GM12878 (cell line): Measurements from ENCODE around the gene NFYC. TPM values are rescaled to one million over a fixed set of nuclear protein-coding genes. Genes with fewer than 3 reads are reported as not detected.

Experiments
- ATAC-seq: fragments of 200-7000 bp; cut with Tn5 transposase; 3 replicates; pipeline ENCODE4 v1.9.1; 2020; ENCODE audit warnings: mild to moderate bottlenecking, moderate library complexity
- BruUV-seq: library from RNA; stranded (reverse); fragments of 400-500 nt; replicated peaks from 2 replicates; lab custom pipeline; 2021; lab: Mats Ljungman, UMichigan
- CTCF ChIA-PET: fragments of 300-600 bp; sonication (Branson Sonifier 250); formaldehyde crosslinking; extraction: SDS; loops from one replicate; lab custom pipeline; 2021; ENCODE audit warnings: inconsistent platforms; lab: Yijun Ruan, JAX
- POLR2A ChIA-PET: fragments of 350-600 bp; formaldehyde crosslinking; extraction: SDS; loops from one replicate; lab custom pipeline; 2021; ENCODE audit warnings: inconsistent platforms; lab: Charles Lee
- RAD21 ChIA-PET: fragments of 300-600 bp; sonication (Branson Sonifier 250); formaldehyde crosslinking; loops from one replicate; lab custom pipeline; 2023; ENCODE audit warnings: antibody characterized with exemption; ENCODE audit not compliant: unreplicated experiment; lab: Charles Lee
- SMC1A ChIA-PET: fragments of 300-600 bp; sonication (Branson Sonifier 250); formaldehyde crosslinking; loops from one replicate; lab custom pipeline; 2023; ENCODE audit not compliant: unreplicated experiment, uncharacterized antibody; lab: Charles Lee
- DNase-seq: peaks from one replicate; pipeline ENCODE4 v3.0.0-alpha.2; 2011; ENCODE audit warnings: low read depth, low spot score
- FAIRE-seq: peaks from 3 replicates; lab custom pipeline; 2011; peaks lifted over from hg19 to GRCh38; lab: Jason Lieb, UNC
- H2AFZ ChIP-seq: 2 replicates; pipeline ENCODE4 v1.6.0; 2011; ENCODE audit warnings: low read depth, low read length, control low read depth; ENCODE audit not compliant: control insufficient read depth
- H3K27ac ChIP-seq: 2 replicates; pipeline ENCODE4 v1.5.1; 2011; ENCODE audit warnings: control low read depth; ENCODE audit not compliant: control insufficient read depth, insufficient read depth
- H3K27me3 ChIP-seq, 2 experiments: replicated peaks in 1 of 2; 2 replicates each; pipeline versions ENCODE4 v1.6.0 to v1.6.1; 2011; ENCODE audit warnings: low read length in 1 of 2; ENCODE audit not compliant: control insufficient read depth in 2 of 2, insufficient read depth in 2 of 2
- H3K36me3 ChIP-seq, 2 experiments: 2 replicates each; pipeline ENCODE4 v1.5.1; 2011; ENCODE audit warnings: low read length in 1 of 2; ENCODE audit not compliant: control insufficient read depth in 2 of 2, insufficient read depth in 2 of 2
- H3K4me1 ChIP-seq: 2 replicates; pipeline ENCODE4 v1.6.1; 2011; ENCODE audit warnings: mild to moderate bottlenecking, low read length, moderate library complexity, mixed read lengths; ENCODE audit not compliant: control insufficient read depth, insufficient read depth
- H3K4me2 ChIP-seq: 2 replicates; pipeline ENCODE4 v1.6.0; 2011; ENCODE audit warnings: control low read depth; ENCODE audit not compliant: control insufficient read depth, insufficient read depth
- H3K4me3 ChIP-seq: fragments of 200-600 bp; sonication (generic); 2 replicates; pipeline ENCODE4 v1.5.1; 2016
- H3K79me2 ChIP-seq: 2 replicates; pipeline ENCODE4 v1.6.0; 2011; ENCODE audit warnings: low read length; ENCODE audit not compliant: control insufficient read depth, insufficient read depth
- H3K9ac ChIP-seq: 2 replicates; pipeline ENCODE4 v1.8.0; 2011; ENCODE audit warnings: low read length, control low read depth, mixed read lengths; ENCODE audit not compliant: control insufficient read depth, insufficient read depth
- H3K9me3 ChIP-seq: replicated peaks from 3 replicates; pipeline ENCODE4 v1.5.1; 2011; ENCODE audit warnings: mild to moderate bottlenecking, low read length; ENCODE audit not compliant: control insufficient read depth, insufficient read depth
- H4K20me1 ChIP-seq: 2 replicates; pipeline ENCODE4 v1.6.0; 2011; ENCODE audit not compliant: control insufficient read depth, insufficient read depth
- CHD2 ChIP-seq: IDR thresholded peaks from 2 replicates; pipeline ENCODE4 v1.6.1; 2011; ENCODE audit warnings: low read depth, low read length, improper control_type of control experiment, borderline replicate concordance
- ESRRA ChIP-seq: IDR thresholded peaks from 2 replicates; pipeline ENCODE4 v1.6.1; 2012; ENCODE audit warnings: mild to moderate bottlenecking, low read length, improper control_type of control experiment
- EZH2 ChIP-seq: IDR thresholded peaks from 2 replicates; pipeline ENCODE4 v1.6.1; 2012; ENCODE audit warnings: low read depth, mild to moderate bottlenecking, control low read depth, inconsistent platforms, low read length, borderline replicate concordance; ENCODE audit not compliant: control insufficient read depth
- MTA2 ChIP-seq: fragments of 450-650 bp; IDR thresholded peaks from 2 replicates; pipeline ENCODE4 v1.6.1; 2016; ENCODE audit warnings: low read depth, mild to moderate bottlenecking, moderate library complexity
- NKRF ChIP-seq: fragments of 450-650 bp; conservative IDR thresholded peaks from 2 replicates; pipeline ENCODE4 v1.6.1; 2017; ENCODE audit warnings: mild to moderate bottlenecking, moderate library complexity
- SP1 ChIP-seq: IDR thresholded peaks from one replicate; pipeline ENCODE4 v1.6.1; 2011; ENCODE audit warnings: low read depth, low read length
- ZBED1 ChIP-seq: IDR thresholded peaks from 2 replicates; pipeline ENCODE4 v1.6.1; 2016; ENCODE audit warnings: borderline replicate concordance
- ZNF687 ChIP-seq: fragments of 450-650 bp; IDR thresholded peaks from 2 replicates; pipeline ENCODE4 v1.6.1; 2017; ENCODE audit warnings: mild to moderate bottlenecking, moderate library complexity
- WGBS: methylation state at CpG from one replicate; pipeline ENCODE4 v1.1.6; 2016; ENCODE audit warnings: low lambda C conversion rate; ENCODE audit not compliant: insufficient replicate concordance, insufficient coverage; ENCODE audit errors: missing lambda C conversion rate; 5-methylcytosine and 5-hydroxymethylcytosine counted together
- in situ Hi-C: fragments of 300-500 bp; cut with MboI; formaldehyde crosslinking; loops from 9 replicates; pipeline ENCODE4 v1.14.3; 2018; ENCODE audit warnings: mixed read lengths
- intact Hi-C: fragments of 100-400 bp; cut with micrococcal nuclease; formaldehyde crosslinking; loops from one replicate; pipeline ENCODE4 v1.14.2; 2022; ENCODE audit not compliant: unreplicated experiment
- polyA plus RNA-seq, 11 experiments: library from polyadenylated mRNA; depleted of rRNA in 4 of 11; unstranded in 6 of 11; stranded (reverse) in 5 of 11; fragments of >200 nt; fragmentation: Nextera tagmentation in 4 of 11; fragmentation: Illumina TruSeq in 1 of 11; extraction: Ambion mirVana in 4 of 11; extraction: Trizol in 1 of 11; gene quantifications; 1 replicate in 1 of 11; 2 replicates in 10 of 11; pipeline versions ENCODE4 v1.2.1 to v1.2.3, GENCODE V29; 2011 to 2016; ENCODE audit warnings: inconsistent platforms in 2 of 11, missing spikeins in 2 of 11, low read depth in 1 of 11
- total RNA-seq, 4 experiments: library from RNA; depleted of rRNA in 3 of 4; stranded (reverse); fragments of >200 nt in 3 of 4; fragmentation: Illumina TruSeq in 1 of 4; extraction: Trizol in 1 of 4; gene quantifications; 2 replicates each; pipeline versions ENCODE4 v1.2.1 to v1.2.3, GENCODE V29; 2013 to 2021

NFYC gene
- total and polyA plus RNA-seq, 10 of the 15 experiments (the other 5 are each of a cell fraction or from before 2014, with no cell fraction given): 4.3 to 84.2 (median 58.3) TPM

GRCh38 chr1:40701684-40702083 lies 10.2 kb downstream of the NFYC start:
- BruUV-seq: no TSS peak
- H3K27me3 ChIP-seq: no peaks in the 10 kb centered on the region
- in situ Hi-C loops: no loop called here
- no peak for ATAC-seq
- TF ChIP-seq ZBED1 (no peak), ZNF687 (0 out of 2 replicates have a peak, but pooled peaks have one; percentile 23), MTA2 (no peak), ESRRA (no peak), EZH2 (no peak), SP1 (no peak), NKRF (no peak), CHD2 (no peak)
- WGBS: 3% methylated on average over 3 of the region's 3 CpGs
- H3K9ac ChIP-seq: peak overlapping the region; percentile 32
- H3K9me3 ChIP-seq: no peaks in the 10 kb centered on the region; the same call in 2 of the 3 replicates
- peaks cover 99% of the 10 kb centered on the region for H3K79me2 ChIP-seq
- RAD21 ChIA-PET: interaction anchor here (1.2 to 7.3 kb wide), 6 partner anchors 9 to 61 kb away, joined by 3 to 67 read pairs (median 10); partner anchors contain the start of gene NFYC
- H4K20me1 ChIP-seq: no peaks in the 10 kb centered on the region
- DNase-seq: no peak
- SMC1A ChIA-PET: interaction anchor here (0.8 to 7.3 kb wide), 9 partner anchors 9 to 72 kb away, joined by 3 to 108 read pairs (median 5); partner anchors contain the start of gene NFYC
- H3K27ac ChIP-seq: peak overlapping the region; percentile 71
- intact Hi-C loops: no loop called here
- CTCF ChIA-PET: interaction anchor here (1.0 to 7.9 kb wide), 7 partner anchors 8 to 77 kb away, joined by 3 to 51 read pairs (median 6); partner anchors contain the start of gene NFYC
- H2AFZ ChIP-seq: no peak overlapping the region
- no peaks in the 10 kb centered on the region; a peak in 1 of 4 replicates for H3K36me3 ChIP-seq
- peak overlapping the region; percentile 72 for H3K4me2 ChIP-seq
- no peak overlapping the region for H3K4me3 ChIP-seq
- POLR2A ChIA-PET: interaction anchor here (1.4 to 12.7 kb wide), 4 partner anchors 8 to 260 kb away, joined by 3 to 244 read pairs (median 28); partner anchors contain the start of gene NFYC
- FAIRE-seq: no peak
- H3K4me1 ChIP-seq: peaks cover 53% of the 10 kb centered on the region
